ENCODE data around the gene MBNL3.

- no peak for TF ChIP-seq CTCF (IDR thresholded peaks at IDR 0.05 in 4 of 5, conservative IDR thresholded peaks at IDR 0.05 in 1 of 5)
- TF ChIP-seq POLR2A (IDR thresholded peaks at IDR 0.05) = peak in 1 of 2 donors; percentile 18
Observed at GRCh38 chrX:132488819-132489577, at the start of gene MBNL3.
